ENCODE data around the gene LTB.

The LTB gene

GRCh38 chr6:31582230-31582643 is at the start of gene LTB:
Gene LTB (minus strand): TSS chr6:31582424. CDS start chr6:31582417, 7 bp downstream.
- no peak for DNase-seq (ENCODE audit: low spot score)

- no peak for DNase-seq (ENCODE audit: low spot score)
Observed at GRCh38 chr6:31631681-31632278, 49.6 kb upstream of the LTB start.

DNA sequence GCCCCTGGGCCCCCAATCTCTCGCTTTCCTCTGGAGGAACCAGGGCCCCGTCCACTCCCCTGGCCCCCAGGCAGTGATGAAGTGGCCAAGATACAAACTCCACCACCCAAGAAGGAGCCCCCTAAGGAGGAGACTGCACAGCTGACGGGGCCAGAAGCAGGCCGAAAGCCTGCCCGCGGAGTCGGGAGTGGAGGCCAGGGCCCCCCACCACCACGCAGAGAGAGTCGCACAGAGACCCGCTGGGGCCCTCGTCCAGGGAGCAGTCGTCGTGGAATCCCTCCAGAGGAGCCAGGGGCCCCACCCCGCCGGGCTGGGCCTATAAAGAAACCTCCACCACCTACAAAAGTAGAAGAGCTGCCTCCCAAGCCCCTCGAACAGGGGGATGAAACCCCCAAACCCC is 49.0 kb upstream of the LTB start:
- DNase-seq (ENCODE audit: low spot score), result no peak

GRCh38 chr6:31630177-31630934 is 48.1 kb upstream of the LTB start:
- no peak for DNase-seq (ENCODE audit: low spot score)

DNA sequence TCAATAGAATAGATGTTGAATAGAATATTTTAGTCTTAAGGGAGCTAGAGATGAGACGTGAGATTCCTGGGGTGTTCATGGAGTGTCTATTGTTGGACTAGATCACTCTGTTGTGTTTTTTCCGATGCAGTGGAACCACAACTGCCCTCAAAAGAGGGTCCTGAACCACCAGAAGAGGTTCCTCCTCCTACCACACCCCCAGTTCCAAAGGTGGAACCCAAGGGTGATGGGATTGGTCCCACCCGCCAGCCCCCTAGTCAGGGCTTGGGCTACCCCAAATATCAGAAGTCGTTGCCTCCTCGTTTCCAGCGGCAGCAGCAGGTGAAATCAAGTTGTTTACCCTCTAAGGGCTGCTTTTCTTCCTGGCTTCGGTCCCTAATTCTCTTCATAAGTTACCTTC is 46.8 kb upstream of the LTB start:
- DNase-seq (ENCODE audit: low spot score), result no peak

GRCh38 chr6:31627690-31628287 is 45.6 kb upstream of the LTB start:
- no peak for DNase-seq (ENCODE audit: low spot score)

- DNase-seq (ENCODE audit: low spot score), result no peak
Observed at GRCh38 chr6:31626952-31627351, 44.7 kb upstream of the LTB start.

- no peak for DNase-seq (ENCODE audit: low spot score)
Observed at GRCh38 chr6:31624070-31624469, 41.8 kb upstream of the LTB start.

DNA sequence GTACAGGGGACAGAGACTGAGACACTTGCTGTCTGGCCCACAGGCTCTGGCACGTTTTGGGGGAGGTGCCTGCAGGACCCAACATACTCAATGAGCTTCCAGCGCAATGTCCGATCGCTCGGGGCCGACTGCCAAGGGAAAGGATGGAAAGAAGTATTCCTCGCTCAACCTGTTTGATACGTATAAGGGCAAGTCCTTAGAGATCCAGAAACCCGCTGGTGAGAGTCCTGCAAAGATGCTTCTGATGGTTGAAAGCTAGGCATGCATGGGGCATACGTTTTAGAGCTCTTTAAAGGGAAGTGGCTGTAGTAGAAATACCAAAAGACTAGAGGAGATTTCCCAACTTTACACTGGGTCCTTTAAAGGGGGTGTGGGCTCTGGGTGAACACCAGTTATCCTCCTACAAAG is 40.5 kb upstream of the LTB start:
- DNase-seq (ENCODE audit: low spot score), result no peak

DNA sequence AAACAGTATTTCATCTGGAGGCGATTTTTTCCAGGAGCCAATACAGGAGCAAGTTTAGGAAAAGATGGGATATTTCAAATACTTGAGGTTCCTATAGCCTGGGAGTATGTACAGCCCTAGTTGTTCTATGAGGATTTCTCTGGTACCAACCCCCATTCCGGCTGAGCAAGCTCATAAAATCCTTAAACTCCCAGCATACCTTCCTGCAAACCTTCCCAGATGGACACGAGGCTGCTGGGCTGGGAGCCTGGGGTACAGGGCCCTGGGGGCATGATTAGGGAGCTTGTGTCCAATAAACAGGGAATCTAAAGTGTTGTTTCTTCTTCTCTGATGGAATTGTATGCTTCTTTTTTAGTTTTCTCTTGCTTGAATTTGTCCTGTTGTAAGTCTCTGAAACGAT is 39.8 kb upstream of the LTB start:
- DNase-seq (ENCODE audit: low spot score), result peak; percentile 29

DNA sequence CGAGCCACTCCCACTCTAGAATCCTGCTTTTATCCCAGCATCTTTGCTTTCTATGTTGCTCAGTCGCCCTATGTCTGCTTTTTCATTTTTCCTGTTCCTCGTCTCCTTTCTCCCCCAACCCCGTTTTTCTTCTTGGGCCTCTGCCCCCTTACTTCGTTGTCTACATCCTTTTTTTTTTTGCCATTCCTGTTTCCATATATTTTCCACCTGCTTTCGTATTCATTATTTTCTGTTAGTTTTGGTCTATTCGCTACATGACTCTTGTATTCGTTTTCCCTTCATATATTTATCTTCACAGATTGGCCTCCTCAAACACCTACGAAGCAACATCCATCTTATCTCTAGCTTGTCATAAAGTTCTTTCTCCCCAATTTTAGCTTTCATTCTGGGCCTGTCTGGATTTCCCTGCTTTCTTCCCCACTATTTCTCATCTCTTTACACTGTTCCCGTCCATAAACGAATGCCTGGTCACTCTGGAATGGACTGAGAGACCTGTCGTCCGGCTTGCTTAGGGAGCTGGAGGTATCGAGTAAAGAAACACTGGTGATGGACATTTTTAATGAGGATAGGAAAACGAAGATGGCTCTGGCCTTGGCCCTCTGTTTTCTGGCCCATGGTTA is 39.2 kb upstream of the LTB start:
- no peak for DNase-seq (ENCODE audit: low spot score)

GRCh38 chr6:31620586-31621319 is 38.5 kb upstream of the LTB start, which contains the start of gene PRRC2A:
Gene PRRC2A (plus strand): TSS chr6:31620715. CDS start chr6:31622790, 2,075 bp downstream.
- DNase-seq (ENCODE audit: low spot score), result peak; percentile 83

GRCh38 chr6:31619805-31620585 is 37.8 kb upstream of the LTB start:
- peak; percentile 98 for DNase-seq (ENCODE audit: low spot score)

DNA sequence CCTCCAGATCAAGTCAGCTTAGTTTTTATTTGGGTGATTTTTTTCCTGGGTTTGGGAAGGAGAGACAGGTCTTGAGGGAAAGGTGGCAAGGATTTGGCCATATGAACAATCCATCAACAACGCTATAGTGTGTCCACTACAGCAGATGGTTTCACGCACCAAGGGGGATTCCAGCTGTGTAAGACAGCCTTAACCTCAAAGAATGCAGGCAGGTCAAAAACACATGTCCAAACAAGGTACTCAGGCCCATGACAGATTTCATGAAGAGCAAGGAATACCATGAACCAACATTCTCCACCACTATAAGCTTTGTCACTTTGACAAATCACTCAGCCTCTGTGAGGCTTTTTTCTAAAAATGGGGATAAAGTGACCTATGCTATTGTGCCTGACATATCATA is 34.8 kb upstream of the LTB start:
- no peak for DNase-seq (ENCODE audit: low spot score)

DNA sequence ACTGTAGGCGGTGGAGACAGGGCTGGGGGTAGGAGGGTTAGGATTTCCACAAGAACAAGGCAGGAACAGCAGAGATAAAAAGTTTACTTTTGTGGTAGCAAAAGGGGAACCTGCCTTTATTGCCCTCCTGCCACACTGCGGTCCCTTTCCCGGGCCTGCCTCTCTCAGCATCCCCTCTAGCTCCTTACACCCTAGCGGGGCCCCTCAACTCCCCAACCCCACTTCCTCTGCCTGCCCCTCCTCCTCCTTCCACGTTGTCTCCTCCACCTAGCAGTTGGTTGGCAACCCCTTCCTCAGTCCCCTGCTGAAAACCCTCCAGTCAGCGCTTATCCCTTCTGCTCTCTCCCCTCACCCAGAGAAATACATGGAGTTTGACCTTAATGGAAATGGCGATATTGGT is 33.5 kb upstream of the LTB start:
- no peak for DNase-seq (ENCODE audit: low spot score)

- no peak for DNase-seq (ENCODE audit: low spot score)
Observed at GRCh38 chr6:31614684-31615578, 32.7 kb upstream of the LTB start, which contains the start of gene AIF1. Gene AIF1 (plus strand): TSS chr6:31615234. CDS start chr6:31615330, 96 bp downstream.

GRCh38 chr6:31614075-31614619 is 31.9 kb upstream of the LTB start:
- DNase-seq (ENCODE audit: low spot score), result no peak

DNA sequence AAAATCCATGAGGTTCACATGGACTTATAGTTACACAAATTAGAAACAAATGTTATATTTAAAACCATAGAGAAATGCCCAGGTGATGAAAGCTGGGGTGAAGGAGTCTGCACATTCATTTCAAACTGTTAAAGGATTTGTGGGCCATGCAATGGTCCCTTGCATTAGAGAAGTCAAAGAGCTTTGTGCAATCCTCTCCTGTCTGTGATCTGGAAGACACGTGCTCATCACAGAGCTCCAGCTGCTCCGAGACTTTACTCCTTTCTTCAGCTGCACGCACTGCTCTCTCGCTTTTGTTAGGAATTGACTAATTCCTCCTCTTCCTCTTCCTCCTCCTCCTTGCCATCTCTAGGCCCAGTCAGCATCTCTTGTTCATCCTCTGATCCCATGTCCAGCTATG is 28.7 kb upstream of the LTB start:
- DNase-seq (ENCODE audit: low spot score), result no peak

GRCh38 chr6:31609519-31610406 is 27.5 kb upstream of the LTB start:
- no peak for DNase-seq (ENCODE audit: low spot score)
